Aorta (tissue), 5 donors: Measurements from ENCODE around the gene MED13L. TPM values are rescaled to one million over a fixed set of nuclear protein-coding genes. Genes with fewer than 3 reads are reported as not detected.
A peak's percentile ranks its signal among the peaks of the same experiment; 100 is the strongest.

ENCODE experiments used
- ATAC-seq: fragments of 200-7000 bp; cut with Tn5 transposase; one replicate; pipeline ENCODE4 v1.9.1; 2022; ENCODE audit warnings: moderate library complexity; ENCODE audit not compliant: low FRiP score
- DNase-seq, 2 donors: peaks; one replicate each; pipeline ENCODE4 v3.0.0-alpha.2; 2020
- H3K27ac ChIP-seq, 2 donors: one replicate each; pipeline ENCODE4 v1.5.1; 2013; ENCODE audit warnings: low read length in 2 of 2, mild to moderate bottlenecking in 2 of 2, moderate library complexity in 2 of 2, control low read depth in 1 of 2, inconsistent platforms in 1 of 2, low read depth in 1 of 2
- H3K27me3 ChIP-seq, 2 donors: one replicate each; pipeline ENCODE4 v1.6.1; 2013; ENCODE audit warnings: control low read depth in 1 of 2, low read length in 1 of 2, mild to moderate bottlenecking in 1 of 2, moderate library complexity in 1 of 2; ENCODE audit not compliant: insufficient read depth in 2 of 2, control insufficient read depth in 1 of 2
- H3K36me3 ChIP-seq, 2 donors: one replicate each; pipeline ENCODE4 v1.6.1; 2013; ENCODE audit warnings: control low read depth in 1 of 2, low read length in 1 of 2, mild to moderate bottlenecking in 1 of 2; ENCODE audit not compliant: insufficient read depth in 2 of 2, control insufficient read depth in 1 of 2
- H3K4me1 ChIP-seq, 2 donors: one replicate each; pipeline ENCODE4 v1.6.1; 2013; ENCODE audit warnings: low read length in 2 of 2, control low read depth in 1 of 2, mild to moderate bottlenecking in 1 of 2, moderate library complexity in 1 of 2; ENCODE audit not compliant: insufficient read depth in 2 of 2, control insufficient read depth in 1 of 2
- H3K4me3 ChIP-seq, 2 donors: one replicate each; pipeline ENCODE4 v1.5.1; 2013; ENCODE audit warnings: low read length in 2 of 2, control low read depth in 1 of 2, mild to moderate bottlenecking in 1 of 2
- H3K9me3 ChIP-seq: one replicate; pipeline ENCODE4 v1.6.1; 2013; ENCODE audit warnings: mild to moderate bottlenecking, low read length; ENCODE audit not compliant: control insufficient read depth
- WGBS, 2 donors: extraction: QIAGEN DNeasy Blood & Tissue Kit; methylation state at CpG; one replicate each; pipeline ENCODE4 v1.1.7; 2013; 5-methylcytosine and 5-hydroxymethylcytosine counted together
- intact Hi-C, 2 donors: fragments of 100-400 bp; cut with DNase I; formaldehyde crosslinking; loops; one replicate each; pipeline versions ENCODE4 v1.14.2 to v1.15.0; 2022
- polyA plus RNA-seq, 2 donors: library from polyadenylated mRNA; stranded (reverse); fragments of 200-250 nt; gene quantifications; one replicate each; pipeline ENCODE4 v1.2.3, GENCODE V29; 2013
- total RNA-seq, 2 donors: library from RNA; stranded (reverse); fragmentation: NEBNext Ultra II Directional; extraction: Animal tissue kit (Norgen Biotek cat#: 25700); gene quantifications; one replicate each; pipeline ENCODE4 v1.2.1, GENCODE V29; 2021
- donor health status: healthy with polysubstance abuse.
- donor health status: Bipolar disorder and iron deficiency.
- donor health status: DM: no; HTN: no; CAD: no.
- donor health status: DM: no; HTN: no; CAD: no.
- donor health status: DM: yes; HTN: yes; CAD: no.

The MED13L gene
- total and polyA plus RNA-seq, 4 donors: 16.7 to 215 (median 114) TPM

GRCh38 chr12:115932066-115932465, 345.4 kb downstream of the MED13L start:
- no peaks in the 10 kb centered on the region for H3K9me3 ChIP-seq
- DNase-seq: no peak
- H3K36me3 ChIP-seq: no peaks in the 10 kb centered on the region
- WGBS, 2 donors: 67 to 68% methylated on average over 1 of the region's 1 CpG
- intact Hi-C loops: no loop called here
- ATAC-seq: no peak
- H3K27me3 ChIP-seq: no peaks in the 10 kb centered on the region
- H3K4me3 ChIP-seq: no peak overlapping the region
- no peak overlapping the region for H3K27ac ChIP-seq
- H3K4me1 ChIP-seq: no peaks in the 10 kb centered on the region

GRCh38 chr12:115930336-115930735, 347.2 kb downstream of the MED13L start:
- H3K9me3 ChIP-seq: no peaks in the 10 kb centered on the region
- WGBS, 2 donors: 60 to 66% methylated on average over 5 of the region's 5 CpGs

GRCh38 chr12:115926037-115926670, 351.3 kb downstream of the MED13L start:
- WGBS, 2 donors: 83 to 88% methylated on average over 8 of the region's 8 CpGs
- Histone ChIP-seq H3K27ac (no peak overlapping the region), H3K27me3 (peaks cover 0 to 1% of the 10 kb centered on the region in 2 donors), H3K4me1 (no peaks in the 10 kb centered on the region), H3K9me3 (peaks cover 4% of the 10 kb centered on the region), H3K4me3 (no peak overlapping the region), H3K36me3 (no peaks in the 10 kb centered on the region)
- DNase-seq (no peak), ATAC-seq (no peak)
- intact Hi-C loops: loop anchor here in 1 of 2 donors (10.0 kb wide), 1 partner anchor 1951 kb away; no protein-coding TSS in a partner anchor

More at GRCh38 chr12:115930336-115930735, 347.2 kb downstream of the MED13L start:
- intact Hi-C loops: no loop called here
- no peak overlapping the region for H3K27ac ChIP-seq
- no peaks in the 10 kb centered on the region for H3K36me3 ChIP-seq
- no peak overlapping the region for H3K4me3 ChIP-seq
- H3K27me3 ChIP-seq: no peaks in the 10 kb centered on the region
- DNase-seq (no peak), ATAC-seq (no peak)
- no peaks in the 10 kb centered on the region for H3K4me1 ChIP-seq

- ATAC-seq: no peak
- Histone ChIP-seq H3K4me3 (no peak overlapping the region), H3K27ac (no peak overlapping the region), H3K36me3 (no peaks in the 10 kb centered on the region), H3K27me3 (peaks cover 0 to 1% of the 10 kb centered on the region in 2 donors), H3K9me3 (peaks cover 4% of the 10 kb centered on the region), H3K4me1 (no peaks in the 10 kb centered on the region)
- WGBS, 2 donors: 93 to 94% methylated on average over 5 of the region's 5 CpGs
- intact Hi-C loops: loop anchor here in 1 of 2 donors (10.0 kb wide), 1 partner anchor 1949 kb away; no protein-coding TSS in a partner anchor
- DNase-seq: no peak
Observed at GRCh38 chr12:115923851-115924250, 353.6 kb downstream of the MED13L start.

- Histone ChIP-seq H3K9me3 (peaks cover 4% of the 10 kb centered on the region), H3K27me3 (peaks cover 0 to 1% of the 10 kb centered on the region in 2 donors), H3K4me3 (no peak overlapping the region), H3K36me3 (no peaks in the 10 kb centered on the region), H3K27ac (no peak overlapping the region), H3K4me1 (no peaks in the 10 kb centered on the region)
- 81 to 82% methylated on average over 8 of the region's 8 CpGs for WGBS, 2 donors
- ATAC-seq: no peak
- intact Hi-C loops: loop anchor here in 1 of 2 donors (10.0 kb wide), 1 partner anchor 1948 kb away; no protein-coding TSS in a partner anchor
- no peak for DNase-seq
Observed at GRCh38 chr12:115922952-115923564, 354.4 kb downstream of the MED13L start.

GRCh38 chr12:115920395-115921183, 356.9 kb downstream of the MED13L start:
- Histone ChIP-seq H3K27ac (no peak overlapping the region), H3K4me1 (no peaks in the 10 kb centered on the region), H3K4me3 (no peak overlapping the region), H3K9me3 (peaks cover 4% of the 10 kb centered on the region), H3K36me3 (no peaks in the 10 kb centered on the region), H3K27me3 (peaks cover 0 to 1% of the 10 kb centered on the region in 2 donors)
- 83% methylated on average over 3 of the region's 3 CpGs for WGBS, 2 donors
- intact Hi-C loops: loop anchor here in 1 of 2 donors (10.0 kb wide), 1 partner anchor 1946 kb away; no protein-coding TSS in a partner anchor
- DNase-seq (no peak), ATAC-seq (no peak)

GRCh38 chr12:115918763-115919162, 358.7 kb downstream of the MED13L start:
- intact Hi-C loops: loop anchor here (5.0 to 10.0 kb wide), 2 partner anchors 1256 to 1934 kb away; no protein-coding TSS in a partner anchor
- Histone ChIP-seq H3K36me3 (no peaks in the 10 kb centered on the region), H3K9me3 (peaks cover 4% of the 10 kb centered on the region), H3K27me3 (peaks cover 0 to 1% of the 10 kb centered on the region in 2 donors), H3K4me3 (no peak overlapping the region), H3K4me1 (no peaks in the 10 kb centered on the region), H3K27ac (no peak overlapping the region)
- no peak for DNase-seq
- no peak for ATAC-seq
- WGBS, 2 donors: 48 to 52% methylated on average over 7 of the region's 7 CpGs

- intact Hi-C loops: loop anchor here (2.0 to 10.0 kb wide), 3 partner anchors 1254 to 1932 kb away; no protein-coding TSS in a partner anchor
- 8 to 10% methylated on average over 52 to 57 of the region's 57 CpGs for WGBS, 2 donors
- peak; percentile 62 to 89 for DNase-seq
Observed at GRCh38 chr12:115916910-115917668, 360.4 kb downstream of the MED13L start.

More at GRCh38 chr12:115916910-115917668, 360.4 kb downstream of the MED13L start:
- Histone ChIP-seq H3K9me3 (peaks cover 5% of the 10 kb centered on the region), H3K27ac (no peak overlapping the region), H3K27me3 (no peaks in the 10 kb centered on the region), H3K4me3 (no peak overlapping the region), H3K36me3 (no peaks in the 10 kb centered on the region), H3K4me1 (no peaks in the 10 kb centered on the region)
- ATAC-seq: peak; percentile 74
